K562 (cell line): ENCODE data around the gene ATXN7. TPM values are rescaled to one million over a fixed set of nuclear protein-coding genes. Genes with fewer than 3 reads are reported as not detected.

Experiments
- ATAC-seq: fragments of 200-7000 bp; cut with Tn5 transposase; 3 replicates; pipeline ENCODE4 v1.9.1; 2020; ENCODE audit warnings: moderate library complexity
- BruUV-seq: library from RNA; stranded (reverse); fragments of 400-500 nt; replicated peaks from 2 replicates; lab custom pipeline; 2021; lab: Mats Ljungman, UMichigan
- CTCF ChIA-PET: fragments of 300-600 bp; formaldehyde crosslinking; extraction: SDS; loops from one replicate; lab custom pipeline; 2021; ENCODE audit warnings: low intra/inter-chr PET ratio; lab: Yijun Ruan, JAX
- POLR2A ChIA-PET: fragments of 300-600, 350-650 bp; sonication (Branson Sonifier 250); formaldehyde crosslinking; extraction: SDS; loops from one replicate; lab custom pipeline; 2021; ENCODE audit warnings: antibody characterized with exemption, inconsistent platforms; lab: Yijun Ruan, JAX
- DNase-seq, 4 experiments: peaks; one replicate each; pipeline versions ENCODE4 v3.0.0 to v3.0.0-alpha.2; 2011 to 2018; ENCODE audit warnings: low spot score in 3 of 4, mixed read lengths in 3 of 4; ENCODE audit errors: extremely low read depth in 1 of 4
- FAIRE-seq: peaks from 2 replicates; lab custom pipeline; 2011; peaks lifted over from hg19 to GRCh38; lab: Jason Lieb, UNC
- H2AFZ ChIP-seq: 2 replicates; pipeline ENCODE4 v1.6.0; 2011; ENCODE audit warnings: low read depth, low read length, control low read depth, inconsistent platforms
- H3K27ac ChIP-seq: fragments of 200-600 bp; 3 replicates; pipeline ENCODE4 v1.8.0; 2011; ENCODE audit warnings: low read depth, mild to moderate bottlenecking, control low read depth, inconsistent platforms, low read length, moderate library complexity, mixed read lengths; ENCODE audit errors: extremely low read depth
- H3K27me3 ChIP-seq, 2 experiments: fragments of 300-600 bp in 1 of 2; 2 replicates in 1 of 2; 3 replicates in 1 of 2; pipeline versions ENCODE4 v1.6.0 to v1.8.0; 2011; ENCODE audit warnings: inconsistent platforms in 2 of 2, low read length in 2 of 2, mild to moderate bottlenecking in 1 of 2, mixed read lengths in 1 of 2, moderate library complexity in 1 of 2; ENCODE audit not compliant: control insufficient read depth in 2 of 2, insufficient read depth in 2 of 2
- H3K36me3 ChIP-seq: fragments of 300-600 bp; 3 replicates; pipeline ENCODE4 v1.8.0; 2011; ENCODE audit warnings: mild to moderate bottlenecking, low read length, inconsistent platforms; ENCODE audit not compliant: control insufficient read depth, insufficient read depth
- H3K4me1 ChIP-seq, 2 experiments: fragments of 200-600 bp in 1 of 2; replicated peaks in 1 of 2; 2 replicates in 1 of 2; 3 replicates in 1 of 2; pipeline versions ENCODE4 v1.5.1 to v1.8.0; 2011; ENCODE audit warnings: inconsistent platforms in 2 of 2, low read length in 2 of 2, mild to moderate bottlenecking in 1 of 2, mixed read lengths in 1 of 2, moderate library complexity in 1 of 2; ENCODE audit not compliant: control insufficient read depth in 2 of 2, insufficient read depth in 2 of 2
- H3K4me2 ChIP-seq: 2 replicates; pipeline ENCODE4 v1.6.1; 2011; ENCODE audit warnings: low read length, control low read depth, inconsistent platforms, mixed read lengths; ENCODE audit not compliant: insufficient read depth
- H3K4me3 ChIP-seq: fragments of 200-600 bp; sonication (generic), shearing (Covaris generic); 2 replicates; pipeline ENCODE4 v1.5.1; 2016; ENCODE audit warnings: control low read depth, inconsistent platforms
- H3K79me2 ChIP-seq: fragments of 200-600 bp; 3 replicates; pipeline ENCODE4 v1.8.0; 2011; ENCODE audit warnings: low read length, inconsistent platforms; ENCODE audit not compliant: control insufficient read depth, insufficient read depth
- H3K9ac ChIP-seq, 2 experiments: 2 replicates each; pipeline versions ENCODE4 v1.6.0 to v1.6.1; 2011; ENCODE audit warnings: low read depth in 2 of 2, low read length in 2 of 2, control low read depth in 1 of 2, inconsistent platforms in 1 of 2, mild to moderate bottlenecking in 1 of 2, mixed read lengths in 1 of 2; ENCODE audit not compliant: insufficient read depth in 1 of 2
- H3K9me1 ChIP-seq: one replicate; pipeline ENCODE4 v1.6.0; 2011; ENCODE audit warnings: inconsistent platforms, mild to moderate bottlenecking, low read length, moderate library complexity; ENCODE audit not compliant: control insufficient read depth, insufficient read depth
- H3K9me3 ChIP-seq: replicated peaks from 2 replicates; pipeline ENCODE4 v1.5.1; 2011; ENCODE audit warnings: low read depth, low read length, inconsistent platforms; ENCODE audit not compliant: control insufficient read depth, insufficient read depth
- H4K20me1 ChIP-seq: replicated peaks from 2 replicates; pipeline ENCODE4 v1.6.1; 2011; ENCODE audit warnings: low read length, inconsistent platforms, mixed read lengths; ENCODE audit not compliant: control insufficient read depth, insufficient read depth
- TEAD4 ChIP-seq, 2 experiments: sonication (generic) in 1 of 2; formaldehyde crosslinking in 1 of 2; IDR thresholded peaks; 2 replicates each; pipeline versions ENCODE4 v1.6.1 to v1.8.0; 2012 to 2022; ENCODE audit warnings: borderline replicate concordance in 1 of 2, inconsistent platforms in 1 of 2, low read length in 1 of 2, mild to moderate bottlenecking in 1 of 2, missing genetic modification reagents in 1 of 2
- THRA ChIP-seq: fragments of 450-650 bp; IDR thresholded peaks from 2 replicates; pipeline ENCODE4 v1.6.1; 2017; ENCODE audit warnings: mild to moderate bottlenecking, moderate library complexity
- ZFP36 ChIP-seq: fragments of 150-350 bp; IDR thresholded peaks from 2 replicates; pipeline ENCODE4 v1.6.1; 2018; ENCODE audit warnings: low read length, low read depth; ENCODE audit not compliant: partially characterized antibody
- ZNF518B ChIP-seq: fragments of 250-450 bp; sonication (Bioruptor Pico); IDR thresholded peaks from 2 replicates; pipeline ENCODE4 v1.5.0; 2021; ENCODE audit warnings: mild to moderate bottlenecking, moderate library complexity
- WGBS: fragments of 100-300 bp; shearing (Covaris generic); methylation state at CpG from one replicate; pipeline ENCODE4 v1.1.6; 2016; ENCODE audit warnings: low coverage, mixed read lengths; ENCODE audit not compliant: insufficient coverage; ENCODE audit errors: missing lambda C conversion rate; 5-methylcytosine and 5-hydroxymethylcytosine counted together
- in situ Hi-C: fragments of 300-500 bp; cut with MboI; formaldehyde crosslinking; loops from 4 replicates; pipeline ENCODE4 v1.15.0; 2018; ENCODE audit warnings: inconsistent platforms, mixed read lengths
- intact Hi-C: fragments of 100-400 bp; cut with micrococcal nuclease; formaldehyde crosslinking; loops from 2 replicates; pipeline ENCODE4 v1.14.2; 2022
- polyA plus RNA-seq, 8 experiments: library from polyadenylated mRNA; depleted of rRNA in 4 of 8; stranded (reverse) in 5 of 8; unstranded in 3 of 8; fragments of >200 nt; fragmentation: Nextera tagmentation in 2 of 8; fragmentation: Illumina TruSeq in 1 of 8; extraction: Ambion mirVana in 2 of 8; extraction: Trizol in 1 of 8; gene quantifications; 2 replicates each; pipeline versions ENCODE4 v1.2.1 to v1.2.3, GENCODE V29; 2011 to 2014; ENCODE audit warnings: inconsistent platforms in 1 of 8, missing spikeins in 1 of 8
- total RNA-seq, 7 experiments: library from RNA; depleted of rRNA in 6 of 7; stranded (reverse); fragments of >200 nt in 6 of 7; fragmentation: Illumina TruSeq in 2 of 7; extraction: Trizol in 2 of 7; gene quantifications; 2 replicates each; pipeline versions ENCODE4 v1.2.1 to v1.2.3, GENCODE V29; 2011 to 2021; ENCODE audit warnings: low replicate concordance in 1 of 7
- TF ChIP-seq, protein P1 (sequence below), 3 experiments: fragments of 200-800 bp in 1 of 3; fragments of 250-450 bp in 1 of 3; fragments of 450-650 bp in 1 of 3; sonication (Bioruptor Pico) in 1 of 3; sonication (Bioruptor generic) in 1 of 3; formaldehyde crosslinking in 1 of 3; IDR thresholded peaks; 2 replicates each; pipeline versions ENCODE4 v1.6.1 to v1.8.0; 2016 to 2022; ENCODE audit warnings: mild to moderate bottlenecking in 2 of 3, missing genetic modification characterization in 2 of 3, missing compliant biosample characterization in 1 of 3, moderate library complexity in 1 of 3
- TF ChIP-seq, protein P2 (sequence below): fragments of 450-650 bp; IDR thresholded peaks from 2 replicates; pipeline ENCODE4 v1.6.1; 2017; ENCODE audit warnings: antibody characterized with exemption, mild to moderate bottlenecking

ATXN7 gene
- total and polyA plus RNA-seq, 9 of the 15 experiments (the other 6 are each of a cell fraction or from before 2014, with no cell fraction given), result 0.41 to 9.2 (median 6.7) TPM

DNA sequence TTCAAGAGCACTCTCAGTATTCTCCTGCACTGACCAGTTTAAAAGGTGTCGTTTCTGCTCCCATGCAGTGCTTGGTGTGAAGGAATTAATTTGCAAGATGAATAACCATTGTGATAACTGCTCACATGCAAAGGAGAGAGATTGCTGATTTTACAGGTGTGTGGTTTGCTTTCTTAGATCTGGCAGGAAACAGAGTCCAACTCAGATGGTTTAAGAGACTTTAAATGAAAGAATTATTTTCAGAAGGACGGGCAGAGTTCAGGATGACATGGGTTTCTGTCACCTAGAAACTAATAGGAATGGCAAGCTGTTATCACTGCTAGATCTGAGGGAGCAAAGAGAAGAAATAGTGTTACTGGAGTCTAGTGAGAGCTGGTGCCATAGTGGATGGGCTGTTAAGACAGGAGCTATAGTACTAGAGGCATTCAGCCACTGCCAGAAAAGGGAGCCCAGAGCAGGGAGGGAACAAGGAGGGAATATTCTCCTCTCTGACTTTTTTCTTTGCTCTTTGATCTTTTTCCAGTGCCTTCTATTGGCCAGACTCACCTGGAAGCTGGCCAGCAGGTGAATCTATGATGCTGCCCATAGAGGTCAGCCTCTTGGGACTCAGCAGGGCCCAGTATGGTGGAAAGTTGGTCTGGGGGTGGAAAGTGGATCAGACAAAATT is 14.9 kb downstream of the ATXN7 start:
- FAIRE-seq, result no peak
- POLR2A ChIA-PET, result no interaction called here

More for the DNA sequence above, 14.9 kb downstream of the ATXN7 start:
- Histone ChIP-seq H3K79me2 (peaks cover 48% of the 10 kb centered on the region), H3K9ac (no peak overlapping the region), H3K27me3 (no peaks in the 10 kb centered on the region), H3K4me2 (no peak overlapping the region), H3K9me1 (no peaks in the 10 kb centered on the region), H4K20me1 (peaks cover 12% of the 10 kb centered on the region; the same call in 1 of the 2 replicates), H2AFZ (no peak overlapping the region), H3K4me1 (no peaks in the 10 kb centered on the region), H3K9me3 (no peaks in the 10 kb centered on the region), H3K4me3 (no peak overlapping the region), H3K27ac (no peak overlapping the region), H3K36me3 (no peaks in the 10 kb centered on the region)
- DNase-seq (no peak), ATAC-seq (no peak)
- no TSS peak for BruUV-seq
- TF ChIP-seq, protein P1, sequence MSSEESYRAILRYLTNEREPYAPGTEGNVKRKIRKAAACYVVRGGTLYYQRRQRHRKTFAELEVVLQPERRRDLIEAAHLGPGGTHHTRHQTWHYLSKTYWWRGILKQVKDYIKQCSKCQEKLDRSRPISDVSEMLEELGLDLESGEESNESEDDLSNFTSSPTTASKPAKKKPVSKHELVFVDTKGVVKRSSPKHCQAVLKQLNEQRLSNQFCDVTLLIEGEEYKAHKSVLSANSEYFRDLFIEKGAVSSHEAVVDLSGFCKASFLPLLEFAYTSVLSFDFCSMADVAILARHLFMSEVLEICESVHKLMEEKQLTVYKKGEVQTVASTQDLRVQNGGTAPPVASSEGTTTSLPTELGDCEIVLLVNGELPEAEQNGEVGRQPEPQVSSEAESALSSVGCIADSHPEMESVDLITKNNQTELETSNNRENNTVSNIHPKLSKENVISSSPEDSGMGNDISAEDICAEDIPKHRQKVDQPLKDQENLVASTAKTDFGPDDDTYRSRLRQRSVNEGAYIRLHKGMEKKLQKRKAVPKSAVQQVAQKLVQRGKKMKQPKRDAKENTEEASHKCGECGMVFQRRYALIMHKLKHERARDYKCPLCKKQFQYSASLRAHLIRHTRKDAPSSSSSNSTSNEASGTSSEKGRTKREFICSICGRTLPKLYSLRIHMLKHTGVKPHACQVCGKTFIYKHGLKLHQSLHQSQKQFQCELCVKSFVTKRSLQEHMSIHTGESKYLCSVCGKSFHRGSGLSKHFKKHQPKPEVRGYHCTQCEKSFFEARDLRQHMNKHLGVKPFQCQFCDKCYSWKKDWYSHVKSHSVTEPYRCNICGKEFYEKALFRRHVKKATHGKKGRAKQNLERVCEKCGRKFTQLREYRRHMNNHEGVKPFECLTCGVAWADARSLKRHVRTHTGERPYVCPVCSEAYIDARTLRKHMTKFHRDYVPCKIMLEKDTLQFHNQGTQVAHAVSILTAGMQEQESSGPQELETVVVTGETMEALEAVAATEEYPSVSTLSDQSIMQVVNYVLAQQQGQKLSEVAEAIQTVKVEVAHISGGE (CRISPR knock-in tag; IDR thresholded peaks at IDR 0.05), result 0 out of 6 replicates have a peak, but pooled peaks of 1 of the 3 experiments have one; percentile 26
- TF ChIP-seq ZFP36, result no peak
- TF ChIP-seq THRA, result no peak
- TF ChIP-seq, protein P2, sequence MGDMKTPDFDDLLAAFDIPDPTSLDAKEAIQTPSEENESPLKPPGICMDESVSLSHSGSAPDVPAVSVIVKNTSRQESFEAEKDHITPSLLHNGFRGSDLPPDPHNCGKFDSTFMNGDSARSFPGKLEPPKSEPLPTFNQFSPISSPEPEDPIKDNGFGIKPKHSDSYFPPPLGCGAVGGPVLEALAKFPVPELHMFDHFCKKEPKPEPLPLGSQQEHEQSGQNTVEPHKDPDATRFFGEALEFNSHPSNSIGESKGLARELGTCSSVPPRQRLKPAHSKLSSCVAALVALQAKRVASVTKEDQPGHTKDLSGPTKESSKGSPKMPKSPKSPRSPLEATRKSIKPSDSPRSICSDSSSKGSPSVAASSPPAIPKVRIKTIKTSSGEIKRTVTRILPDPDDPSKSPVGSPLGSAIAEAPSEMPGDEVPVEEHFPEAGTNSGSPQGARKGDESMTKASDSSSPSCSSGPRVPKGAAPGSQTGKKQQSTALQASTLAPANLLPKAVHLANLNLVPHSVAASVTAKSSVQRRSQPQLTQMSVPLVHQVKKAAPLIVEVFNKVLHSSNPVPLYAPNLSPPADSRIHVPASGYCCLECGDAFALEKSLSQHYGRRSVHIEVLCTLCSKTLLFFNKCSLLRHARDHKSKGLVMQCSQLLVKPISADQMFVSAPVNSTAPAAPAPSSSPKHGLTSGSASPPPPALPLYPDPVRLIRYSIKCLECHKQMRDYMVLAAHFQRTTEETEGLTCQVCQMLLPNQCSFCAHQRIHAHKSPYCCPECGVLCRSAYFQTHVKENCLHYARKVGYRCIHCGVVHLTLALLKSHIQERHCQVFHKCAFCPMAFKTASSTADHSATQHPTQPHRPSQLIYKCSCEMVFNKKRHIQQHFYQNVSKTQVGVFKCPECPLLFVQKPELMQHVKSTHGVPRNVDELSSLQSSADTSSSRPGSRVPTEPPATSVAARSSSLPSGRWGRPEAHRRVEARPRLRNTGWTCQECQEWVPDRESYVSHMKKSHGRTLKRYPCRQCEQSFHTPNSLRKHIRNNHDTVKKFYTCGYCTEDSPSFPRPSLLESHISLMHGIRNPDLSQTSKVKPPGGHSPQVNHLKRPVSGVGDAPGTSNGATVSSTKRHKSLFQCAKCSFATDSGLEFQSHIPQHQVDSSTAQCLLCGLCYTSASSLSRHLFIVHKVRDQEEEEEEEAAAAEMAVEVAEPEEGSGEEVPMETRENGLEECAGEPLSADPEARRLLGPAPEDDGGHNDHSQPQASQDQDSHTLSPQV, result no peak
- TF ChIP-seq ZNF518B (CRISPR knock-in tag), result no peak
- TF ChIP-seq TEAD4 (IDR thresholded peaks at IDR 0.05; ENCODE audit: low read length), result no peak
- TF ChIP-seq TEAD4 (CRISPR knock-in tag; IDR thresholded peaks at IDR 0.05; ENCODE audit: borderline replicate concordance), result no peak
- 71% methylated on average over 2 of the region's 2 CpGs for WGBS
- intact Hi-C loops (no loop called here), in situ Hi-C loops (no loop called here)
- CTCF ChIA-PET, result no interaction called here
